Activated CD8-positive, alpha-beta T cell treated with anti-CD3 and anti-CD28 coated beads for 36 hours (primary cell): Measurements from ENCODE around the gene ZFYVE21. TPM values are rescaled to one million over a fixed set of nuclear protein-coding genes. Genes with fewer than 3 reads are reported as not detected.

Experiments used
- ATAC-seq: fragments of 200-7000 bp; cut with Tn5 transposase; one replicate; pipeline ENCODE4 v1.10.0; 2021; ENCODE audit warnings: mild to moderate bottlenecking, moderate library complexity
- CTCF ChIA-PET: fragments of 350-600 bp; sonication (Branson Sonifier 250); formaldehyde crosslinking; loops from one replicate; lab custom pipeline; 2021; ENCODE audit warnings: antibody characterized with exemption; lab: Charles Lee
- POLR2A ChIA-PET: fragments of 350-600 bp; sonication (Branson Sonifier 250); formaldehyde crosslinking; loops from one replicate; lab custom pipeline; 2021; ENCODE audit warnings: antibody characterized with exemption; lab: Charles Lee
- DNase-seq: peaks from one replicate; pipeline ENCODE4 v3.0.0-alpha.2; 2020
- H3K27ac Mint-ChIP-seq: one replicate; pipeline ENCODE4 v1.8.0; 2021; ENCODE audit warnings: mild to moderate bottlenecking, mixed read lengths
- H3K27me3 Mint-ChIP-seq: one replicate; pipeline ENCODE4 v1.8.0; 2021; ENCODE audit warnings: mixed read lengths
- H3K36me3 Mint-ChIP-seq: one replicate; pipeline ENCODE4 v1.8.0; 2021; ENCODE audit warnings: low read depth, mixed read lengths
- H3K4me1 Mint-ChIP-seq: one replicate; pipeline ENCODE4 v1.8.0; 2021; ENCODE audit warnings: low read depth, mixed read lengths
- H3K4me3 Mint-ChIP-seq: one replicate; pipeline ENCODE4 v1.8.0; 2021; ENCODE audit warnings: mild to moderate bottlenecking, moderate library complexity, mixed read lengths
- H3K9me3 Mint-ChIP-seq: one replicate; pipeline ENCODE4 v1.8.0; 2021; ENCODE audit warnings: mixed read lengths
- intact Hi-C: fragments of 100-400 bp; cut with micrococcal nuclease; formaldehyde crosslinking; loops from one replicate; pipeline ENCODE4 v1.10.0; 2022
- total RNA-seq, 2 experiments: library from RNA; stranded (reverse); gene quantifications; one replicate each; pipeline ENCODE4 v1.2.3, GENCODE V29; 2021
- TF ChIP-seq, protein P1 (sequence below): fragments of 200-600 bp; IDR thresholded peaks from one replicate; pipeline ENCODE4 v1.8.0; 2022; ENCODE audit warnings: antibody characterized with exemption, mild to moderate bottlenecking

Gene ZFYVE21
- total RNA-seq, 2 experiments from 2014 or later = 10.4 to 11.6 TPM

DNA sequence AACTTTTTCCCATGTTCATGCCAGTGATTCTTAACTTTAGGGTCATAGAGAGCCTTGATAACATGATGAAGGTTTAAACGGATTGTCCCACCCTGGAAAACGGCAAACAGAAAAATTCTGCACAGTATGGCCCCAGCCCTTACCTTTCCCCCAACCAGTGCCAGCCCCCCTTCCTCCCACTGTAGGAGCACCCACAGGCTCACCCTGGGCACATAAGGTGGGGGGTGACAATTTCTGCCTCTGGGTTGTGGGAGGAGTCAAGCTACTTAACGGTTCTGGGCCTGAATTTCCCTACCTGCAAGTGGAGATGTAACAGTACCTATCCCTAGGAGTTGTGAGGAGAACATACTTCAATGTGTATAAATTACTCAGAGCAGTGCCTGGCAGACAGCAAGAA lies 18.4 kb upstream of the ZFYVE21 start:
- Mint-ChIP-seq H3K27ac (peak overlapping the region; percentile 4), H3K4me1 (peaks cover 6% of the 10 kb centered on the region), H3K36me3 (peaks cover 12% of the 10 kb centered on the region), H3K9me3 (no peaks in the 10 kb centered on the region), H3K4me3 (no peak overlapping the region), H3K27me3 (no peaks in the 10 kb centered on the region)
- ATAC-seq (no peak), DNase-seq (no peak)
- ChIA-PET POLR2A (interaction anchor here (1.2 to 2.1 kb wide), 3 partner anchors 9 to 16 kb away, joined by 3 to 7 read pairs (median 4); no protein-coding TSS in a partner anchor), CTCF (no interaction called here)
- TF ChIP-seq, protein P1, sequence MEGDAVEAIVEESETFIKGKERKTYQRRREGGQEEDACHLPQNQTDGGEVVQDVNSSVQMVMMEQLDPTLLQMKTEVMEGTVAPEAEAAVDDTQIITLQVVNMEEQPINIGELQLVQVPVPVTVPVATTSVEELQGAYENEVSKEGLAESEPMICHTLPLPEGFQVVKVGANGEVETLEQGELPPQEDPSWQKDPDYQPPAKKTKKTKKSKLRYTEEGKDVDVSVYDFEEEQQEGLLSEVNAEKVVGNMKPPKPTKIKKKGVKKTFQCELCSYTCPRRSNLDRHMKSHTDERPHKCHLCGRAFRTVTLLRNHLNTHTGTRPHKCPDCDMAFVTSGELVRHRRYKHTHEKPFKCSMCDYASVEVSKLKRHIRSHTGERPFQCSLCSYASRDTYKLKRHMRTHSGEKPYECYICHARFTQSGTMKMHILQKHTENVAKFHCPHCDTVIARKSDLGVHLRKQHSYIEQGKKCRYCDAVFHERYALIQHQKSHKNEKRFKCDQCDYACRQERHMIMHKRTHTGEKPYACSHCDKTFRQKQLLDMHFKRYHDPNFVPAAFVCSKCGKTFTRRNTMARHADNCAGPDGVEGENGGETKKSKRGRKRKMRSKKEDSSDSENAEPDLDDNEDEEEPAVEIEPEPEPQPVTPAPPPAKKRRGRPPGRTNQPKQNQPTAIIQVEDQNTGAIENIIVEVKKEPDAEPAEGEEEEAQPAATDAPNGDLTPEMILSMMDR = no peak
- intact Hi-C loops = no loop called here

DNA sequence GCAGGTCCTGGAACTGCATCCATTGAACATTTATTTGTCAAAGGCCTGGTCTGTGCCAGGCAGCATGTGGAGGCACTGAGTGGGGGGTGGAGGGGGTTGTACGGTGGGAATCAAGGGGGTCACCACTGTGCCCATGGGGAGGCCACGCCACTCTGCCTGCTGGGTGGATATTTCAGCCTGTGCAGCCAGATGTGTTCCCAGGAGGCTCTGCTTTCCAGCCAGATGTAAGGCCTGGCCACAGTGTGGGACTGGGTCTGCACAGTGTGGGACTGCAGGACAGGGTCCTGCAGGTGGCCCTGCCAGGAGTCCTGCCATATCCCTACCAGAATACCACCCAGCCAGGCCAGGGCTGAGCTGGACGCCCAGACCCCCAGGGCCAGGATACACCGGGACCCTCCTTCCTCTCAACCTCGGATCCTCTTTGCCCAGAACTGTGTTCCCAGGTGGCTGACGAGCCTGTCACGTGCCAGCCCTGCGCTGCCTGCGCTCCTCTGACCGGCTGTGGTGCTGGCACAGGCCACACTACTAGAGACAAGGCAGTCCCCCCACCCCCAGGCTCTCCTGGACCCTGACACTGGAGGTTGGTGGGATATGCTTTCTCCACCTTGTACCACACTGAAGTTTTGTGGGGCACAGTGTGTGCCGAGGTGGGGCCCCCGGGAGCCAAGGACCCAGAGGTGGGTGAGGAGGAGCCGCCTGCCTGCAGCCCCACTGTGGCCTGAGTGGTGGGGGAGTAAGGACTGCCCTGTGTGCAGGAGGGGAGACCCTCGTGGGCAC lies 17.8 kb upstream of the ZFYVE21 start:
- CTCF ChIA-PET = no interaction called here

DNA sequence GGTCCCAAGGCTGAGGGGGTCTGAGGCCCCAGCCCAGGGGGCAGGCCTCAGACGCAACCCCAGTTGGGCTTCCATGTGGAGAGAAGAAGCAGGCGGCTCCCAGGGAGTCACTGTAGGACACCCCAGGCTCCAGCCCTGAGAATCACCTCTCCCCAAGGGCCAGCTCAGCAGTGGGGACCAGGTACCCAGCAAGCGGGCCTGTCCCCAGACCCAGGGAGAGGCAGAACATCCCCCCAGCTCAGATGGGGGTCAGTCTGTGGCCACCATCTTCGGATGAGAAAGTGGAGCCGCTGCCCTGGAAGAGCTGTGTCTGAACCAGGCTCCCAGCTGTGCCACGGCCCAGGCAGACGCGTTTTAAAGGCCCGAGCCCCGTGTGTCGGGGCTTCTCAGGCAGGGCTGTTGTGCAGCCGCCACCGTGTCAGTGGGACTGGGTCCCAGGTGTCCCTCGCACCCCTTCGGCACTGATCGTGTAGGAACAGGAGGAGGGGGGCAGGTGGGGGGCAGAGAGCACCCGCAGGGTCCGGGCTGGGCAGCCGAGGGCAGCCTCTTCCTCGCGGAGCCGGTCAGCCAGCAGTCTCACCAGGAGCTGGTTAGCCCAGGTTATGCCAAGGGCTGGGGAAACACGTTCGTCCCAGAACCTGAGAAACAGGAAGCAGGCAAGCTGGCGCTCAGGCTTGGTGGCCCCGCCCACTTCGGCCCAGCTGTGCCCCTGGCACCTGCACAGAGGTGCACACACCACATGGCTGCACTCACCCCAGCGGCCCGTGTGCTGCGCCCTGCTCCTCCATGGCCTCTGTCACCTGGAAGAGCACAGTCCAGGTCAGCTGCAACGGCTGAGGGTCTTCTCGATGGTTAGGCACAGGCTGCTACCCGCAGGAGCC lies 17.0 kb upstream of the ZFYVE21 start:
- no peak overlapping the region for H3K27ac Mint-ChIP-seq
- H3K36me3 Mint-ChIP-seq = peaks cover 12% of the 10 kb centered on the region
- TF ChIP-seq, protein P1 = no peak
- no peak overlapping the region for H3K4me3 Mint-ChIP-seq
- ATAC-seq = no peak
- peaks cover 6% of the 10 kb centered on the region for H3K4me1 Mint-ChIP-seq
- no peaks in the 10 kb centered on the region for H3K27me3 Mint-ChIP-seq
- DNase-seq = no peak
- POLR2A ChIA-PET = interaction anchor here (1.2 to 6.2 kb wide), 3 partner anchors 11 to 15 kb away, joined by 4 to 41 read pairs (median 7); partner anchors contain the start of genes XRCC3 and ZFYVE21
- no peaks in the 10 kb centered on the region for H3K9me3 Mint-ChIP-seq
- intact Hi-C loops = no loop called here
- CTCF ChIA-PET = no interaction called here

More for the DNA sequence above, 17.8 kb upstream of the ZFYVE21 start:
- Mint-ChIP-seq H3K27me3 (no peaks in the 10 kb centered on the region), H3K4me3 (no peak overlapping the region), H3K4me1 (peaks cover 6% of the 10 kb centered on the region), H3K9me3 (no peaks in the 10 kb centered on the region), H3K27ac (peak overlapping the region; percentile 4), H3K36me3 (peaks cover 12% of the 10 kb centered on the region)
- intact Hi-C loops = no loop called here
- TF ChIP-seq, protein P1 = no peak
- POLR2A ChIA-PET = interaction anchor here (2.1 kb wide), 1 partner anchor 16 kb away, joined by 7 read pairs; no protein-coding TSS in a partner anchor
- no peak for DNase-seq
- no peak for ATAC-seq

DNA sequence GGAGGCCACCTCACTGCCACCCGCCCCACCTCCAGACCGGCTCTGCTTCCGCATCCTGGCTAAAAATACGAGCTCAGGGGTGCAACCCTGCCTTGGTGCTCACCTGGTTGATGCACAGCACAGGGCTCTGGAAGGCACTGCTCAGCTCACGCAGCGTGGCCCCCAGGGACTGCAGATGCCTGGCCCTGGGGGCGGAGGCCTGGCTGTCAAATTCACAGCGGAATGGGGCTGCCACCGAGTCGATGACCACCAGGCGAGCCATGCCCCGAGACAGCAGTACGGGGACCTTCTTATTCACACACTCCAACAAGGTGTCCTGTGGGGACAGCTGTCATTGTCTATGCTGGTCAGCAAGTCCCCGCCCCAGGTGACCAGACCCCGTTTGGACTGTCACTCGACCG lies 16.3 kb upstream of the ZFYVE21 start:
- TF ChIP-seq, protein P1 = no peak
- no peak overlapping the region for H3K27ac Mint-ChIP-seq
- H3K9me3 Mint-ChIP-seq = no peaks in the 10 kb centered on the region
- DNase-seq (no peak), ATAC-seq (no peak)
- no peak overlapping the region for H3K4me3 Mint-ChIP-seq
- peaks cover 16% of the 10 kb centered on the region for H3K36me3 Mint-ChIP-seq
- peaks cover 6% of the 10 kb centered on the region for H3K4me1 Mint-ChIP-seq
- no peaks in the 10 kb centered on the region for H3K27me3 Mint-ChIP-seq
- POLR2A ChIA-PET = interaction anchor here (0.6 to 6.2 kb wide), 4 partner anchors 9 to 136 kb away, joined by 3 to 41 read pairs (median 4); partner anchors contain the start of genes XRCC3 and ZFYVE21
- intact Hi-C loops = no loop called here
- CTCF ChIA-PET = no interaction called here
